ENCODE results near the gene FAU.

FAU gene

GRCh38 chr11:65112546-65113360 lies 9.2 kb downstream of the FAU start:
- Histone ChIP-seq H3K27ac (ENCODE audit: low read length) (peak overlapping the region; percentile 53), H3K27me3 (ENCODE audit: control insufficient read depth in 1 of 2, insufficient read depth in 2 of 2, low read length in 2 of 2) (no peaks in the 10 kb centered on the region), H3K36me3 (ENCODE audit: control insufficient read depth in 2 of 2, insufficient read depth in 2 of 2, low read length in 2 of 2) (peaks cover 7 to 20% of the 10 kb centered on the region in 2 donors), H3K9ac (ENCODE audit: low read length in 2 of 2) (peak overlapping the region; percentile 68 to 70), H3K9me3 (ENCODE audit: control insufficient read depth in 2 of 2, low read length in 2 of 2) (no peaks in the 10 kb centered on the region), H3K4me3 (ENCODE audit: low read length in 2 of 2) (peak overlapping the region; percentile 62 to 74), H3K4me1 (ENCODE audit: control insufficient read depth, insufficient read depth, low read length) (peaks cover 53% of the 10 kb centered on the region)

GRCh38 chr11:65111744-65112545 lies 10.0 kb downstream of the FAU start, which contains the start of gene TM7SF2:
TM7SF2 (plus strand) TSS chr11:65111872; CDS start chr11:65112016, 144 bp downstream.
- Histone ChIP-seq H3K4me3 (ENCODE audit: low read length in 2 of 2) (peak within 1 kb of the TSS; percentile 62 to 74), H3K9ac (ENCODE audit: low read length in 2 of 2) (peak within 1 kb of the TSS; percentile 68 to 70), H3K27me3 (ENCODE audit: control insufficient read depth in 1 of 2, insufficient read depth in 2 of 2, low read length in 2 of 2) (no peaks in the 10 kb centered on the region), H3K4me1 (ENCODE audit: control insufficient read depth, insufficient read depth, low read length) (peaks cover 50% of the 10 kb centered on the region), H3K36me3 (ENCODE audit: control insufficient read depth in 2 of 2, insufficient read depth in 2 of 2, low read length in 2 of 2) (peaks cover 7 to 21% of the 10 kb centered on the region in 2 donors), H3K27ac (ENCODE audit: low read length) (peak within 1 kb of the TSS; percentile 53), H3K9me3 (ENCODE audit: control insufficient read depth in 2 of 2, low read length in 2 of 2) (no peaks in the 10 kb centered on the region)

GRCh38 chr11:65111159-65111743 lies 10.7 kb downstream of the FAU start:
- peak overlapping the region; percentile 49 for H3K27ac ChIP-seq (ENCODE audit: low read length)
- H3K4me1 ChIP-seq (ENCODE audit: control insufficient read depth, insufficient read depth, low read length), result peaks cover 43% of the 10 kb centered on the region

GRCh38 chr11:65110354-65110861 lies 11.5 kb downstream of the FAU start:
- Histone ChIP-seq H3K36me3 (ENCODE audit: control insufficient read depth in 2 of 2, insufficient read depth in 2 of 2, low read length in 2 of 2) (peaks cover 7 to 20% of the 10 kb centered on the region in 2 donors), H3K27ac (ENCODE audit: low read length) (peak overlapping the region; percentile 49), H3K4me3 (ENCODE audit: low read length in 2 of 2) (peak overlapping the region in 1 of 2 donors; percentile 22), H3K27me3 (ENCODE audit: control insufficient read depth in 1 of 2, insufficient read depth in 2 of 2, low read length in 2 of 2) (no peaks in the 10 kb centered on the region), H3K9me3 (ENCODE audit: control insufficient read depth in 2 of 2, low read length in 2 of 2) (no peaks in the 10 kb centered on the region), H3K4me1 (ENCODE audit: control insufficient read depth, insufficient read depth, low read length) (peaks cover 34% of the 10 kb centered on the region), H3K9ac (ENCODE audit: low read length in 2 of 2) (peak overlapping the region; percentile 33 to 36)

More at GRCh38 chr11:65111159-65111743, 10.7 kb downstream of the FAU start:
- Histone ChIP-seq H3K27me3 (ENCODE audit: control insufficient read depth in 1 of 2, insufficient read depth in 2 of 2, low read length in 2 of 2) (no peaks in the 10 kb centered on the region), H3K4me3 (ENCODE audit: low read length in 2 of 2) (peak overlapping the region; percentile 31 to 52), H3K36me3 (ENCODE audit: control insufficient read depth in 2 of 2, insufficient read depth in 2 of 2, low read length in 2 of 2) (peaks cover 7 to 21% of the 10 kb centered on the region in 2 donors), H3K9ac (ENCODE audit: low read length in 2 of 2) (no peak overlapping the region), H3K9me3 (ENCODE audit: control insufficient read depth in 2 of 2, low read length in 2 of 2) (no peaks in the 10 kb centered on the region)

GRCh38 chr11:65109231-65110198 lies 12.4 kb downstream of the FAU start:
- no peak overlapping the region for H3K9ac ChIP-seq (ENCODE audit: low read length in 2 of 2)
- H3K36me3 ChIP-seq (ENCODE audit: control insufficient read depth in 2 of 2, insufficient read depth in 2 of 2, low read length in 2 of 2), result peaks cover 7 to 18% of the 10 kb centered on the region in 2 donors
- no peak overlapping the region for H3K27ac ChIP-seq (ENCODE audit: low read length)
- no peaks in the 10 kb centered on the region for H3K9me3 ChIP-seq (ENCODE audit: control insufficient read depth in 2 of 2, low read length in 2 of 2)
- H3K4me3 ChIP-seq (ENCODE audit: low read length in 2 of 2), result no peak overlapping the region
- H3K4me1 ChIP-seq (ENCODE audit: control insufficient read depth, insufficient read depth, low read length), result peaks cover 34% of the 10 kb centered on the region
- no peaks in the 10 kb centered on the region for H3K27me3 ChIP-seq (ENCODE audit: control insufficient read depth in 1 of 2, insufficient read depth in 2 of 2, low read length in 2 of 2)

GRCh38 chr11:65108469-65109123 lies 13.3 kb downstream of the FAU start:
- H3K27ac ChIP-seq (ENCODE audit: low read length), result no peak overlapping the region
- H3K9me3 ChIP-seq (ENCODE audit: control insufficient read depth in 2 of 2, low read length in 2 of 2), result no peaks in the 10 kb centered on the region
- no peak overlapping the region for H3K4me3 ChIP-seq (ENCODE audit: low read length in 2 of 2)
- no peaks in the 10 kb centered on the region for H3K27me3 ChIP-seq (ENCODE audit: control insufficient read depth in 1 of 2, insufficient read depth in 2 of 2, low read length in 2 of 2)
- H3K4me1 ChIP-seq (ENCODE audit: control insufficient read depth, insufficient read depth, low read length), result peaks cover 33% of the 10 kb centered on the region
- peaks cover 7 to 17% of the 10 kb centered on the region in 2 donors for H3K36me3 ChIP-seq (ENCODE audit: control insufficient read depth in 2 of 2, insufficient read depth in 2 of 2, low read length in 2 of 2)
- no peak overlapping the region for H3K9ac ChIP-seq (ENCODE audit: low read length in 2 of 2)

GRCh38 chr11:65107751-65108468 lies 14.0 kb downstream of the FAU start:
- Histone ChIP-seq H3K4me1 (ENCODE audit: control insufficient read depth, insufficient read depth, low read length) (peaks cover 26% of the 10 kb centered on the region), H3K36me3 (ENCODE audit: control insufficient read depth in 2 of 2, insufficient read depth in 2 of 2, low read length in 2 of 2) (peaks cover 7 to 17% of the 10 kb centered on the region in 2 donors), H3K27ac (ENCODE audit: low read length) (no peak overlapping the region), H3K9me3 (ENCODE audit: control insufficient read depth in 2 of 2, low read length in 2 of 2) (no peaks in the 10 kb centered on the region), H3K27me3 (ENCODE audit: control insufficient read depth in 1 of 2, insufficient read depth in 2 of 2, low read length in 2 of 2) (no peaks in the 10 kb centered on the region), H3K9ac (ENCODE audit: low read length in 2 of 2) (no peak overlapping the region), H3K4me3 (ENCODE audit: low read length in 2 of 2) (no peak overlapping the region)

GRCh38 chr11:65107078-65107477 lies 14.9 kb downstream of the FAU start:
- H3K27me3 ChIP-seq (ENCODE audit: control insufficient read depth in 1 of 2, insufficient read depth in 2 of 2, low read length in 2 of 2), result no peaks in the 10 kb centered on the region
- H3K36me3 ChIP-seq (ENCODE audit: control insufficient read depth in 2 of 2, insufficient read depth in 2 of 2, low read length in 2 of 2), result peaks cover 11 to 20% of the 10 kb centered on the region in 2 donors
- H3K9ac ChIP-seq (ENCODE audit: low read length in 2 of 2), result no peak overlapping the region
- no peak overlapping the region for H3K4me3 ChIP-seq (ENCODE audit: low read length in 2 of 2)
- peaks cover 21% of the 10 kb centered on the region for H3K4me1 ChIP-seq (ENCODE audit: control insufficient read depth, insufficient read depth, low read length)
- no peaks in the 10 kb centered on the region for H3K9me3 ChIP-seq (ENCODE audit: control insufficient read depth in 2 of 2, low read length in 2 of 2)
- no peak overlapping the region for H3K27ac ChIP-seq (ENCODE audit: low read length)

- H3K4me1 ChIP-seq (ENCODE audit: control insufficient read depth, insufficient read depth, low read length), result peaks cover 3% of the 10 kb centered on the region
- no peaks in the 10 kb centered on the region for H3K27me3 ChIP-seq (ENCODE audit: control insufficient read depth in 1 of 2, insufficient read depth in 2 of 2, low read length in 2 of 2)
- H3K27ac ChIP-seq (ENCODE audit: low read length), result no peak overlapping the region
- no peak overlapping the region for H3K9ac ChIP-seq (ENCODE audit: low read length in 2 of 2)
- H3K36me3 ChIP-seq (ENCODE audit: control insufficient read depth in 2 of 2, insufficient read depth in 2 of 2, low read length in 2 of 2), result peaks cover 11 to 20% of the 10 kb centered on the region in 2 donors
- no peaks in the 10 kb centered on the region for H3K9me3 ChIP-seq (ENCODE audit: control insufficient read depth in 2 of 2, low read length in 2 of 2)
- H3K4me3 ChIP-seq (ENCODE audit: low read length in 2 of 2), result no peak overlapping the region
Measured at GRCh38 chr11:65104628-65105027, 17.3 kb downstream of the FAU start.

All from stomach smooth muscle (tissue), 2 donors.